ENCODE data around the gene AIFM1.

AIFM1 gene

DNA sequence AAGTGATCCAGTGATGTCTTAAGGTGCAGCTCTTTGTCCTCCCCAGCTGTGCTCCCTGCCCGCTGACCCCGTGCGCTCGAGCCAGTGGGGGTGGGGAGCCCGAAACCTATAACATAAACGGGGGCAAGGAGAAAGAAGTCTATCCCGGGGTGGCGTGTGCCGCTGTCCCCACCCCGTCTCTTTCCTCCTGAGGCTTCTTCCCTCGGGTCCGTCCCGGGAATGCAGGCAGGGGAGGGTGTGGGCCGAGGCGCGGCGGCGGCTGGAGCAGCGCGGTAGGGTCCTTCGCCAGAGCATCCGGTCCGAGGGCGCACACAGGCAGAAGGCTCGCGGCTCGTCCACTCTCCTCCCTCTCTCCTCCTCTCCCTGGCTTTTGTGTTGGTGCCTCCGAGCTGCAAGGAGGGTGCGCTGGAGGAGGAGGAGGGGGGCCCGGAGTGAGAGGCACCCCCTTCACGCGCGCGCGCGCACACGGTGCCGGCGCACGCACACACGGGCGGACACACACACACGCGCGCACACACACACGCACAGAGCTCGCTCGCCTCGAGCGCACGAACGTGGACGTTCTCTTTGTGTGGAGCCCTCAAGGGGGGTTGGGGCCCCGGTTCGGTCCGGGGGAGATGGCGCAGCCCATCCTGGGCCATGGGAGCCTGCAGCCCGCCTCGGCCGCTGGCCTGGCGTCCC, 5.9 kb upstream of the AIFM1 start, which contains the start of gene RAB33A:
Gene RAB33A (plus strand): TSS at position 517 of the 681 bp plus-strand sequence. CDS start 101 bp downstream, at position 618.
- H3K4me3 ChIP-seq (ENCODE audit: low read depth, low read length): peak within 1 kb of the TSS; percentile 80
- TF ChIP-seq, protein P1, sequence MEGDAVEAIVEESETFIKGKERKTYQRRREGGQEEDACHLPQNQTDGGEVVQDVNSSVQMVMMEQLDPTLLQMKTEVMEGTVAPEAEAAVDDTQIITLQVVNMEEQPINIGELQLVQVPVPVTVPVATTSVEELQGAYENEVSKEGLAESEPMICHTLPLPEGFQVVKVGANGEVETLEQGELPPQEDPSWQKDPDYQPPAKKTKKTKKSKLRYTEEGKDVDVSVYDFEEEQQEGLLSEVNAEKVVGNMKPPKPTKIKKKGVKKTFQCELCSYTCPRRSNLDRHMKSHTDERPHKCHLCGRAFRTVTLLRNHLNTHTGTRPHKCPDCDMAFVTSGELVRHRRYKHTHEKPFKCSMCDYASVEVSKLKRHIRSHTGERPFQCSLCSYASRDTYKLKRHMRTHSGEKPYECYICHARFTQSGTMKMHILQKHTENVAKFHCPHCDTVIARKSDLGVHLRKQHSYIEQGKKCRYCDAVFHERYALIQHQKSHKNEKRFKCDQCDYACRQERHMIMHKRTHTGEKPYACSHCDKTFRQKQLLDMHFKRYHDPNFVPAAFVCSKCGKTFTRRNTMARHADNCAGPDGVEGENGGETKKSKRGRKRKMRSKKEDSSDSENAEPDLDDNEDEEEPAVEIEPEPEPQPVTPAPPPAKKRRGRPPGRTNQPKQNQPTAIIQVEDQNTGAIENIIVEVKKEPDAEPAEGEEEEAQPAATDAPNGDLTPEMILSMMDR (IDR thresholded peaks at IDR 0.05; ENCODE audit: low read depth, low read length, missing control alignments): no peak
- DNase-seq (ENCODE audit: low read depth): no peak

DNA sequence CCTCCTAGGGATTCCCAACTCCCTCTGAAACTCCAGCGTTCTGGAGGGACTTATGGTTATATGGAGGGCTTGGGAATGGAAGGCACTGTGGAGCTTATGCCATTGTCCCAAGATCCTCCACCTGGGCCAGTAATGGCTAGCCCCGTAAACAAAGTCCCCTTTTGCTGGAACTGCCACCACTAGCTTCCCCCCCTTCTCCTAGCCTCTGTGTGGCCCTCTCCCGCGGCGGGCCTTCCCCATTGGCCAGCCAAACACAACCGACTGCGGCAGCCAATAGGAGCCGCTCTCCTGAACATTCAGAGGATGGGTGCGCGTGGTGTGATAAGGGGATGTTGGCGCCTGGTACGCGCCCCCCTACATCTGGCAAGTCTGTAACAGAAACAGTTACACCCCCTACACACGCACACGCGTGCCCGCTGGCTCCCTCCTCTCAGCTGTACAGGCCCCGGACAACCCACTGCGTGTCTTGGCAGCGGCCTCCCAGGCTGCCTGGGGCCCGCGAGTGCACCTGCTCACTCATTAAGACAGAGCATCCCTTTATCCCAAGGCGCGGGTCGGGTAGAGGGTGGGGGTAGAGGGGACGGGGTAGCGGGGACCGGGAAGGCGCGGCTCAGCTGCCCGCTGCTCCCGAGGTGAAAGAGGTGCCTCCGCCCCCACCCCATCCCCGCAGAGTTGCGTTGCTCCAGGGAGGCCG, 5.3 kb upstream of the AIFM1 start:
- TF ChIP-seq, protein P1 (IDR thresholded peaks at IDR 0.05; ENCODE audit: low read depth, low read length, missing control alignments): no peak
- DNase-seq (ENCODE audit: low read depth): no peak
- H3K4me3 ChIP-seq (ENCODE audit: low read depth, low read length): peak overlapping the region; percentile 80

DNA sequence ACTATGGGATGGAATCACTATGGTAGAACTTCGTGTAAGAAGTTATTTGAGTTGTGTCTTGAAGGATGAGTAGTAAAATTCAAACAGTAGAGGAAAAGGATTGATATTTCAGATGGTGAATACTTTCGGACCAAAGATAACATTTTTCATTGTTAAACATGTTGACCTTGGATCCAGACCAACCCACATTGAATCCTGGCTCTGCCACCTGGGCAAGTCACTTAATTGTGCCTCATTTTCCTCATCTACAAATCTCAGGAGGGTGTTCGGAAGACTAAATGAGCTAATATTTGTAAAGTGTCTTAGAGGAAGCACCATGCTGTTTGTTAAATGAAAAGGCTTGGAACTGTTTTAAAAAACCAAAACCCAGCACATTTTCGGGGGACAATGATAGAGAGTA, 1.4 kb upstream of the AIFM1 start:
- peak overlapping the region; percentile 85; the same call in 1 of the 2 replicates for H3K4me3 ChIP-seq (ENCODE audit: low read depth, low read length)
- TF ChIP-seq, protein P1 (IDR thresholded peaks at IDR 0.05; ENCODE audit: low read depth, low read length, missing control alignments): no peak
- DNase-seq (ENCODE audit: low read depth): no peak

DNA sequence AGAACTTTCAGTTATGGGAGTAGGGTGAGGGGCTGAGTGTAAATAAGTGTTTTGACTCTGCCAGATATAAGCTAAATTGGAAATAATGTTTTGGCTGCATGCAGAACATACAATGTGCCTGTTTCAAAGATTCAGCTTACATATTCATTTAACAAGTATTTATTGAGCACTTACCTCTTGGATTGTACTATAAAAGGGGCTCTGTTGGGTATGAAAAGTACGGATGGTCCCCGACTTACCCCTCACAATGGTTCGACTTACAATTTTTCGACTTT, 799 bp upstream of the AIFM1 start:
- no peak for DNase-seq (ENCODE audit: low read depth)
- TF ChIP-seq, protein P1 (IDR thresholded peaks at IDR 0.05; ENCODE audit: low read depth, low read length, missing control alignments): no peak
- peak overlapping the region; percentile 85 for H3K4me3 ChIP-seq (ENCODE audit: low read depth, low read length)

DNA sequence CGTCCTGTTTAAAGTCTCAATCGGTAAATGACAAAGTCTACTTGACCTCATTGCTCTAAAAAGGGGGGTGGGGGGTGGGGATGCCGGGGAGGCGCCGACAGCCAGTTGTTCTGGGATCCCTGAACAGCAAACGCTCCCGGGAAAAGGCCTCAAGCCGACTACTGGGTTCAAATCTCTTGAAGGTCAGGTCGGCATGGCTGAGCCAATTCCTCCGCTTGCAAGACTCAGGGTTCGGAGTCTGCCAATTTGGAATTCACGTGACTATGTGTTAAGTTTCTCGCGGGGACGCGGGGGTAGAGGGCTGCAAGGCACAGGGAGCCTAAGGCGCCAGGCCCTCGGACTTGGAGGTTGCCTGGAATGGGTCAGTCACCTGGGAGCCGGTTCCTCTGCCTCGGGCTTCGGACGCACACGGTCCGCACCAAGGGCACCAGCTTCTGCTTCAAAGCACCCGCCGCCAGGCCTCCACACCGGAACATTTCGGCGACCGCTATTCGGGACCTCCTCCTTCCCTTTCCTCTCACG, 399 bp downstream of the AIFM1 start:
- TF ChIP-seq, protein P1 (IDR thresholded peaks at IDR 0.05; ENCODE audit: low read depth, low read length, missing control alignments): no peak
- no peak for DNase-seq (ENCODE audit: low read depth)

DNA sequence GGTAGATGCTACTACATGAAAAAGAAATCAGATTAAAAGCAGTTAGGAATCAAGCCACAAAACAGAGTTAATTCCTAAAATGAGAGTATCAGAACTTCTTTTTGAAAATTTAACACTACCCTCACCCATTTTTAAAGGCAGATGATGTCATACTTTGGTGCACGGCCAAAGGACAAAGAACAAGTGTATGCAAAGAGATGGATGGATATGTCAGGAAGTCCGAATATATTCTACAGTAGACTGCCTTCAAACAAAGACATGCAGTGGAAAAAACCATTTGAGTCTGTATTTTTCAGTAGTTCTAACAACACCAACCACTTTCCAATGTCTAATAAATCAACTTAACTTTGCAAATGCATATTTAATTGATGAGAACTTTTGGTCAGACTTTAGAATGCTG, 2.2 kb downstream of the AIFM1 start:
- TF ChIP-seq, protein P1 (IDR thresholded peaks at IDR 0.05; ENCODE audit: low read depth, low read length, missing control alignments): no peak
- DNase-seq (ENCODE audit: low read depth): no peak
- H3K4me3 ChIP-seq (ENCODE audit: low read depth, low read length): no peak overlapping the region

More for the DNA sequence above, 399 bp downstream of the AIFM1 start:
- peak overlapping the region; percentile 85 for H3K4me3 ChIP-seq (ENCODE audit: low read depth, low read length)
